PC-3 (cell line): ENCODE results near the gene TMCC3. TPM values are rescaled to one million over a fixed set of nuclear protein-coding genes. Genes with fewer than 3 reads are reported as not detected.

ENCODE experiments used
- ATAC-seq: fragments of 200-7000 bp; cut with Tn5 transposase; 2 replicates; pipeline ENCODE4 v1.9.1; 2020; ENCODE audit warnings: mild to moderate bottlenecking, moderate library complexity
- BruUV-seq: library from RNA; stranded (reverse); fragments of 400-500 nt; replicated peaks from 2 replicates; lab custom pipeline; 2021; lab: Mats Ljungman, UMichigan
- CTCF ChIA-PET: fragments of 300-600 bp; sonication (Branson Sonifier 250); formaldehyde crosslinking; loops from one replicate; lab custom pipeline; 2022; ENCODE audit warnings: antibody characterized with exemption; lab: Charles Lee
- POLR2A ChIA-PET: fragments of 300-600 bp; sonication (Branson Sonifier 250); formaldehyde crosslinking; loops from one replicate; lab custom pipeline; 2022; ENCODE audit warnings: antibody characterized with exemption; ENCODE audit not compliant: unreplicated experiment; lab: Charles Lee
- DNase-seq: peaks from one replicate; pipeline ENCODE4 v3.0.0-alpha.2; 2015
- H2AFZ ChIP-seq: fragments of 300-600 bp; sonication (generic); 2 replicates; pipeline ENCODE4 v1.6.0; 2016; ENCODE audit warnings: antibody characterized with exemption, low read length
- H3F3A ChIP-seq: fragments of 300-600 bp; sonication (generic); one replicate; pipeline ENCODE4 v1.6.0; 2017; ENCODE audit warnings: antibody characterized with exemption, low read length, control low read depth, mild to moderate bottlenecking; ENCODE audit not compliant: unreplicated experiment
- H3K27ac ChIP-seq: fragments of 300-600 bp; sonication (generic); 2 replicates; pipeline ENCODE4 v1.5.1; 2016; ENCODE audit warnings: mild to moderate bottlenecking, low read length
- H3K27me3 ChIP-seq: fragments of 300-600 bp; sonication (generic); 2 replicates; pipeline ENCODE4 v1.6.1; 2016; ENCODE audit warnings: low read length, mixed read lengths
- H3K36me3 ChIP-seq: fragments of 300-600 bp; sonication (generic); 2 replicates; pipeline ENCODE4 v1.6.1; 2016; ENCODE audit warnings: low read depth, mixed run types, low read length, mixed read lengths
- H3K4me1 ChIP-seq: fragments of 300-600 bp; sonication (generic); 2 replicates; pipeline ENCODE4 v1.5.1; 2016; ENCODE audit warnings: low read length; ENCODE audit not compliant: insufficient read depth
- H3K4me2 ChIP-seq: fragments of 300-600 bp; sonication (generic); 2 replicates; pipeline ENCODE4 v1.6.0; 2016; ENCODE audit warnings: low read length
- H3K4me3 ChIP-seq: fragments of 300-600 bp; sonication (generic); 2 replicates; pipeline ENCODE4 v1.5.1; 2016; ENCODE audit warnings: mild to moderate bottlenecking, low read length, mixed read lengths
- H3K79me2 ChIP-seq: fragments of 300-600 bp; sonication (generic); 2 replicates; pipeline ENCODE4 v1.6.1; 2017; ENCODE audit warnings: low read length, mixed read lengths
- H3K9ac ChIP-seq: fragments of 300-600 bp; sonication (generic); 2 replicates; pipeline ENCODE4 v1.6.0; 2016; ENCODE audit warnings: mild to moderate bottlenecking, low read length
- H3K9me2 ChIP-seq: fragments of 300-600 bp; sonication (generic); replicated peaks from 2 replicates; pipeline ENCODE4 v1.6.1; 2016; ENCODE audit warnings: mixed run types, low read length, mixed read lengths
- H3K9me3 ChIP-seq: fragments of 300-600 bp; sonication (generic); 2 replicates; pipeline ENCODE4 v1.6.1; 2016; ENCODE audit warnings: low read length, mixed read lengths
- H4K20me1 ChIP-seq: fragments of 300-600 bp; sonication (generic); 2 replicates; pipeline ENCODE4 v1.6.1; 2016; ENCODE audit warnings: low read length, mixed read lengths
- CTCF ChIP-seq: fragments of 300-600 bp; sonication (generic); conservative IDR thresholded peaks from 2 replicates; pipeline ENCODE4 v1.5.1; 2017; ENCODE audit warnings: antibody characterized with exemption, low read depth, mild to moderate bottlenecking, low read length
- EZH2 ChIP-seq: fragments of 300-600 bp; sonication (generic); IDR thresholded peaks from one replicate; pipeline ENCODE4 v1.6.1; 2017; ENCODE audit warnings: antibody characterized with exemption, mild to moderate bottlenecking, low read length; ENCODE audit not compliant: unreplicated experiment
- EZH2phosphoT487 ChIP-seq: fragments of 300-600 bp; sonication (generic); IDR thresholded peaks from 2 replicates; pipeline ENCODE4 v1.6.1; 2018; ENCODE audit warnings: mild to moderate bottlenecking, antibody characterized with exemption, low read length, borderline replicate concordance
- intact Hi-C: fragments of 100-400 bp; cut with micrococcal nuclease; formaldehyde crosslinking; loops from 2 replicates; pipeline ENCODE4 v1.9.0; 2023
- total RNA-seq: library from RNA; depleted of rRNA; stranded (reverse); fragments of >200 nt; gene quantifications from 2 replicates; pipeline ENCODE4 v1.2.3, GENCODE V29; 2014

Gene TMCC3
- total RNA-seq, 1 experiment from 2014 or later = 6.5 TPM

DNA sequence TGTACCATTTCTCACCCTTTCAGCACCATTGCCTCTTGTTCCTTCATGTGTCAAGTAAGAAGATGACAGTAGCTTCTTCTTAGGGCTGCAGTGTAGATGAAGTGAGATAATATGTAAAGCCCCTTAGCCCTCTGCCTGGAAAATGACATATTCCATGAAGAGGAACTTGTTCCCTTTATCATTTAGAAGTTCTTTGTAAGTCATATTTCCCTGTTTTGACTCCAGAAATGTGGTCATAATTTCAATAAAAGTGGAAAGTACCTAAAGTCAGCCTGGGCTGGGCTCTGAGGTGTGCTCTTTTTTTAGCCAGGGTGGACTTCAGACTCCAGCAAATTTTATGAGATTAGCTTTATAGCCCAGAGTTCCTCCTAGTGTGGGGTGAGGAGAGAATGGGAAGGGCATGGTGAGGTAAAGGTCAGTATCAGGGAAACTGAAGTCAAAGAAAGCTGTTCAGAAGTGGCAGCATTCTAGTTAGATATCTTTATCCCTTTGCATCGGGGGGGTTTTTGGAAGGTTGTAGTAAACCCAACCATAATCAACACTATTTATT lies 92.5 kb downstream of the TMCC3 start:
- intact Hi-C loops = no loop called here

GRCh38 chr12:94555687-94556086 lies 94.7 kb downstream of the TMCC3 start:
- Histone ChIP-seq H3K4me2 (no peak overlapping the region), H3K9me3 (peaks cover 6% of the 10 kb centered on the region; the same call in 1 of the 2 replicates), H4K20me1 (no peaks in the 10 kb centered on the region), H3K9me2 (no peaks in the 10 kb centered on the region), H3K9ac (no peak overlapping the region), H3K4me3 (no peak overlapping the region), H3K27ac (no peak overlapping the region), H3F3A (no peaks in the 10 kb centered on the region), H3K27me3 (no peaks in the 10 kb centered on the region), H3K4me1 (peaks cover 19% of the 10 kb centered on the region), H3K36me3 (0 out of 2 replicates have a peak, but pooled peaks cover 3% of the 10 kb centered on the region), H2AFZ (no peak overlapping the region), H3K79me2 (no peaks in the 10 kb centered on the region)
- DNase-seq (no peak), ATAC-seq (no peak)
- TF ChIP-seq EZH2phosphoT487 = no peak
- no peak for TF ChIP-seq EZH2
- no peak for TF ChIP-seq CTCF
- ChIA-PET CTCF (no interaction called here), POLR2A (no interaction called here)
- no TSS peak for BruUV-seq
- intact Hi-C loops = no loop called here

More for the DNA sequence above, 92.5 kb downstream of the TMCC3 start:
- peaks cover 34% of the 10 kb centered on the region for H3K4me1 ChIP-seq
- ChIA-PET POLR2A (no interaction called here), CTCF (no interaction called here)
- no peaks in the 10 kb centered on the region for H3F3A ChIP-seq
- H3K9me2 ChIP-seq = no peaks in the 10 kb centered on the region
- H3K79me2 ChIP-seq = no peaks in the 10 kb centered on the region
- no peak overlapping the region for H3K9ac ChIP-seq
- ATAC-seq (no peak), DNase-seq (no peak)
- BruUV-seq = no TSS peak
- no peaks in the 10 kb centered on the region for H4K20me1 ChIP-seq
- no peak overlapping the region for H2AFZ ChIP-seq
- TF ChIP-seq CTCF = no peak
- no peak for TF ChIP-seq EZH2phosphoT487
- no peak for TF ChIP-seq EZH2
- peaks cover 6% of the 10 kb centered on the region; the same call in 1 of the 2 replicates for H3K9me3 ChIP-seq
- H3K4me3 ChIP-seq = no peak overlapping the region
- H3K27ac ChIP-seq = no peak overlapping the region
- no peaks in the 10 kb centered on the region for H3K27me3 ChIP-seq
- H3K36me3 ChIP-seq = 0 out of 2 replicates have a peak, but pooled peaks cover 3% of the 10 kb centered on the region
- H3K4me2 ChIP-seq = no peak overlapping the region

- Histone ChIP-seq H3K27me3 (no peaks in the 10 kb centered on the region), H3K9me3 (peaks cover 6% of the 10 kb centered on the region; the same call in 1 of the 2 replicates), H3K4me3 (no peak overlapping the region), H3K79me2 (no peaks in the 10 kb centered on the region), H3K9me2 (no peaks in the 10 kb centered on the region), H3F3A (no peaks in the 10 kb centered on the region), H3K36me3 (0 out of 2 replicates have a peak, but pooled peaks cover 3% of the 10 kb centered on the region), H3K4me1 (peaks cover 12% of the 10 kb centered on the region), H2AFZ (no peak overlapping the region), H3K27ac (no peak overlapping the region), H3K9ac (no peak overlapping the region), H4K20me1 (no peaks in the 10 kb centered on the region), H3K4me2 (no peak overlapping the region)
- no peak for ATAC-seq
- ChIA-PET POLR2A (no interaction called here), CTCF (no interaction called here)
- no TSS peak for BruUV-seq
- intact Hi-C loops = no loop called here
- TF ChIP-seq EZH2phosphoT487 (no peak), EZH2 (no peak), CTCF (no peak)
- no peak for DNase-seq
These were observed 96.5 kb downstream of the TMCC3 start for GRCh38 chr12:94553875-94554274.
